RPMI7951 (cell line): Measurements from ENCODE around the gene SPINK5. TPM values are rescaled to one million over a fixed set of nuclear protein-coding genes. Genes with fewer than 3 reads are reported as not detected.

ENCODE experiments used
- DNase-seq: peaks from one replicate; pipeline ENCODE4 v3.0.0-alpha.2; 2012; ENCODE audit warnings: low read depth
- total RNA-seq: library from RNA; depleted of rRNA; stranded (reverse); fragments of >200 nt; shearing (Covaris generic); gene quantifications from 2 replicates; pipeline ENCODE4 v1.2.3, GENCODE V29; 2014; rRNA removed

Gene SPINK5
- total RNA-seq, 1 experiment from 2014 or later, result not detected

DNA sequence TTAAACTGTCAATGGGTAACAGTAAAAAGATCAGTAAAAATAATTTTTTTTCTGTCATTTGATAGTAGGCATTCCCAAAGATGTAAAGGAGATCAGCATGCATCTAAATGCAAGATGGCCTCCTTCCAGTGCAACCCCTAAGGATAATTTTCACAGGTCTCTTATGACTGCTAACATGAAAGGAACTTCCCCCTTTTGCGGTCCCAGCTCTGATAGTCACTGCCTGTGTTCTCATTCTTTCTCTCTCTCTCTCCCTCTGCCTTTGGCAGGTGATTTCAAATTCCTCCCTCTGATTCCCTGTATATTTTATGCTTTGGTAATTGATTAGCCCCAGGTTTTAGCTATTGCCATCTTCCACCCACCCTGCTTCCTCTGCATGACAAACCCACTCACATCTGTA is 113.4 kb downstream of the SPINK5 start:
- DNase-seq, result no peak

DNA sequence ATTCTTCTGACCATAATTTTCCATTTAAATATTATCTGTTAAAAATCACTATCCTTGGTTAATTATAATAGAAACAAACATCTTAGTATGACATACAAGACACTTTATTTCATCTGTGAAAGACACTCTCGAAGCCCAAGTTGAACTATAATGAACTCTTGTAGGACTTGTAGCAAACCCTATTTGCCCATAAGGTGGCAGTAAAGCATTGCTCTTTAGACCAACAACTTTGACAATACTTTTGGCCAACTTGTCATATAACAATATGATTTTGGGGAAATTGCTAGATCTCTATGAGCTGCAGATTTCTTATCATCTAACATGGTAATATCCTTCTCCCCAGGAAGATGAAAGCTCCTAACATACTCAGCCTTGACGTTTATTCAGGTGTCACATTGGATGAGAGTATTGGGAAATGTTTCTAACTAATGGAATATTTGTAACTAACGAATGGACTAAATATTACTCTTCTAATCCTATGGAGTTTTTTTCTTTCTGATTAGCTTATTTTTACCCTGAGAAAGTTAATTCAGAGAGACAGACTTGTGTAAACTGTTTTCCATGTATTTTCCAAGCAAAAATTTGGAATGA is 115.5 kb downstream of the SPINK5 start:
- DNase-seq, result peak; percentile 51

DNA sequence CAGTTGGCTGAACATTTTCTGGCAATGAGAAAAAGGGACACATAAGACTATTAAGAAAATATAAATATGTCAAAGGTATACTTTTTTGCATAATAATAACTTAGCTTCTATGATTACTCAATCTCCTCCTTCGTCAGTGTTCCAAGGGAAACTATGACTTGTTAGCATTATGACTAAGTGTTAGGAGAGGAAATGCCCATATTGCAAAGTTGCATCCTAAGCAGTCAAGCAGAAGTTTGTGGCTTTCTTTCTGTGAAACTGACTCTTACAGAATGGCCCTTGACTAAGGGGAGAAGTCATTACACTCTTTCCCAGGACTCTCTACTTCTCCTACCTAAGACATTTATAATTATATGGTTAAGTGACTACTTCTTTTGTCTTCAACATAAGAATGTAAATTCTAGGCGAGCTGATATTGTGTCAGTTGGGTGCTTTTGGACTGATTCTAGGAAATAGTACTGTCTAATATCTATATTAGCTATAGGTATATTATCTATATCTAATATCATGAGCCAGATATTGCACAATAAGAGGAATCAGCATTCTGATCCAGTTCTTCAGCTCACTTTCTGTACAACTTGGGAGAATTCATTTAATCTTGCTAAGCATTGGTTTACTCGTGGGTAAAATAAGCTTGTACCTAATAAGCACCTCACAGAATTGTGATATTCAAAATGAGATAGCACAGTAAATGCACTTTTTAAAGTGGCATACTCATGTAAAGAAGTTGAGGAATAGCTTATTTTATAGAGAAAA is 122.6 kb downstream of the SPINK5 start:
- DNase-seq, result peak; percentile 50

Other genes starting within 250 kb of the SPINK5 start
- not detected in 2 replicates for gene SPINK1, start 232.3 kb upstream of the SPINK5 start, total RNA-seq
- gene SCGB3A2, start 185.3 kb upstream of the SPINK5 start, total RNA-seq, result not detected in 2 replicates
- gene C5orf46, start 157.4 kb upstream of the SPINK5 start, total RNA-seq, result 0.36 and 1.5 TPM in 2 replicates
- gene SPINK14, start 104.6 kb downstream of the SPINK5 start, total RNA-seq, result not detected in 2 replicates
- gene SPINK6, start 139.1 kb downstream of the SPINK5 start, total RNA-seq, result not detected in 2 replicates
- not detected in 2 replicates for gene MARCOL, start 174.5 kb downstream of the SPINK5 start, total RNA-seq
- gene SPINK13, start 204.8 kb downstream of the SPINK5 start, total RNA-seq, result not detected in 2 replicates
- not detected in 2 replicates for gene SPINK7, start 248.4 kb downstream of the SPINK5 start, total RNA-seq